ENCODE data around the gene ARHGAP1. TPM values are rescaled to one million over a fixed set of nuclear protein-coding genes. Genes with fewer than 3 reads are reported as not detected.

The ARHGAP1 gene
- total RNA-seq: 61.3 and 71.5 TPM in 2 replicates

DNA sequence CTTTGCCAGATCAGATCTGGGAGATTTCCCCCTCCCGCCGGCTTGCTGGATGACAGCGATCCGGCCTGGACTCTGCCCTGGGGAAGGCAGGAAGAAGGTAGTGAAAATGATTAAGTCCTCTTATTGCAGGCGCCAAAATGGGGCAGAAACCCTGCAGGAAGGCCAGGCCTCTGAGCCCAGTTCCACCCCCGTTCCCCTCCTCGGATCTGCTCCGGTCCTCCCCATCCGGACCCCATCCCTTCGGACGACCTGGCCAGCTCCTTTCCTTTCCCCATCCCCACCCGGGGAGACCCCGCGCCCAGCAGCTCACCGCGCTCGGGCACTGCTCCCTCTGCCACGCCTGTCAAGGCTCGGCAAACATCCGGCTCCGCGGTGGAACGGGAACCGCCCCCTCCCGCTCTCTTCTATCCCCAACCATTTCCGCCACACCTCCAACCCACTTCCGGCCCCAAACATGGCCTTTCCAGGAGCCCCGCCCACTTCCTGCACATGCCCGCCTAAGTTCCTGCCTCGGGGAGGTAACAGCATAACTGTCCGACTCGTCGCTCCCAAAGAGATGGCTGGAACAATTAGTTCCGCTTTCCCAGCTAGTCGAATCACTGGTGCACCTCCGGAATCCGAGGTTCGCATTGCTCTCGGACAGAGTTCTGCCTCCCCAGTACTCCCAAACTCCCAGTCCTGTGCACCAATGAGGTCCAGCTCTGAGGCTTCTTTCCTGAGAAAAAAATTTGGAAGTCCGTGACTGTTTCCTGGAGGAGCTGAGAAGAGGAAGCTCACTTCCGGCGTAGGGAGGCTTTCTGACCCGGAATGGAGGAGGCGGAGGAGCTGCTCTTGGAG lies at the start of gene ARHGAP1, which contains the start of gene ZNF408:
ARHGAP1 (minus strand) TSS at position 379 of the 837 bp plus-strand sequence. CDS start 4,512 bp downstream, outside the sequence.
ZNF408 (plus strand) TSS at position 791 of the 837 bp plus-strand sequence; CDS start at position 808, 17 bp downstream.

DNA sequence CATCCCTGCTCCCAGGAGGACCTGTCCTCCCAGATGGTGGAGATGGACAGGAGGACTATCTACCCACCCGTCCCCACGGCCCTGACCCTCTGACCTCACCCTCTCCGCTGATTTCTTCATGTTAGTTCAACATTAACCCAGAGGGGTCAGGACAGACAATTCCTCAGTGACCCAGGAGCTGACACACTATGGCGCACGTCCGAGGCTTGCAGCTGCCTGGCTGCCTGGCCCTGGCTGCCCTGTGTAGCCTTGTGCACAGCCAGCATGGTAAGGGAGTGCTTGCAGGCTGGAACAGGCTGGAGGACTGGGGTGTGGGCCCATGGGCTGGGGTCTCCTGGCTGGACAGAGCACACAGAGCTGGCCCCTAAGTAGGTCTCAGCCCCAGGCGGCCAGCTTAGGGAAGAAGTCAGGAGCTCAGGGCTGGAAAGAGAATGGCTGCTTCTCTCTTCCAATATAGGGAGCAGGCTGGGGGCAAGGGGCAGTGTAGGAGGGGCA lies 18.7 kb upstream of the ARHGAP1 start, which contains the start of gene F2:
F2 (plus strand) TSS at position 166 of the 495 bp plus-strand sequence; CDS start at position 189, 23 bp downstream.

Other genes starting within 250 kb of the ARHGAP1 start
- gene AMBRA1, start 106.6 kb downstream of the ARHGAP1 start, total RNA-seq: 18.8 and 24.1 TPM in 2 replicates
- 2.4 and 3.3 TPM in 2 replicates for gene HARBI1, start 83.4 kb downstream of the ARHGAP1 start, total RNA-seq
- 101 and 104 TPM in 2 replicates for gene ATG13, start 83.1 kb downstream of the ARHGAP1 start, total RNA-seq
- 8.8 and 9.6 TPM in 2 replicates for gene ZNF408, start 412 bp upstream of the ARHGAP1 start, total RNA-seq
- gene F2, start 18.6 kb upstream of the ARHGAP1 start, total RNA-seq: not detected in 2 replicates
- 32.2 and 40.5 TPM in 2 replicates for gene CKAP5, start 145.7 kb upstream of the ARHGAP1 start, total RNA-seq
- 5.1 and 5.5 TPM in 2 replicates for gene LRP4, start 217.9 kb upstream of the ARHGAP1 start, total RNA-seq
- gene CSTPP1, start 236.1 kb upstream of the ARHGAP1 start, total RNA-seq: 14.4 and 17.8 TPM in 2 replicates